NCI-H1092 treated with DMSO at 0.1 percent for 48 hours (cell line): Measurements from ENCODE around the gene HECA.
"Not testable (repeated sequence)": the region's sequence is repeated elsewhere in the genome, so short reads cannot be mapped to it uniquely, and the experiment has no call there.

Experiments
- DNase-seq: peaks from one replicate; lab custom pipeline; 2025; lab: John Stamatoyannopoulos, UW

The HECA gene, protein sequence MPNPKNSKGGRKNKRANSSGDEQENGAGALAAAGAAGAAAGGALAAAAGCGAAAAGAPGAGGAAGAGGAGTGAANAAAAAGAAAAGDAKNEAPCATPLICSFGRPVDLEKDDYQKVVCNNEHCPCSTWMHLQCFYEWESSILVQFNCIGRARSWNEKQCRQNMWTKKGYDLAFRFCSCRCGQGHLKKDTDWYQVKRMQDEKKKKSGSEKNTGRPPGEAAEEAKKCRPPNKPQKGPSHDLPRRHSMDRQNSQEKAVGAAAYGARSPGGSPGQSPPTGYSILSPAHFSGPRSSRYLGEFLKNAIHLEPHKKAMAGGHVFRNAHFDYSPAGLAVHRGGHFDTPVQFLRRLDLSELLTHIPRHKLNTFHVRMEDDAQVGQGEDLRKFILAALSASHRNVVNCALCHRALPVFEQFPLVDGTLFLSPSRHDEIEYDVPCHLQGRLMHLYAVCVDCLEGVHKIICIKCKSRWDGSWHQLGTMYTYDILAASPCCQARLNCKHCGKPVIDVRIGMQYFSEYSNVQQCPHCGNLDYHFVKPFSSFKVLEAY

DNA sequence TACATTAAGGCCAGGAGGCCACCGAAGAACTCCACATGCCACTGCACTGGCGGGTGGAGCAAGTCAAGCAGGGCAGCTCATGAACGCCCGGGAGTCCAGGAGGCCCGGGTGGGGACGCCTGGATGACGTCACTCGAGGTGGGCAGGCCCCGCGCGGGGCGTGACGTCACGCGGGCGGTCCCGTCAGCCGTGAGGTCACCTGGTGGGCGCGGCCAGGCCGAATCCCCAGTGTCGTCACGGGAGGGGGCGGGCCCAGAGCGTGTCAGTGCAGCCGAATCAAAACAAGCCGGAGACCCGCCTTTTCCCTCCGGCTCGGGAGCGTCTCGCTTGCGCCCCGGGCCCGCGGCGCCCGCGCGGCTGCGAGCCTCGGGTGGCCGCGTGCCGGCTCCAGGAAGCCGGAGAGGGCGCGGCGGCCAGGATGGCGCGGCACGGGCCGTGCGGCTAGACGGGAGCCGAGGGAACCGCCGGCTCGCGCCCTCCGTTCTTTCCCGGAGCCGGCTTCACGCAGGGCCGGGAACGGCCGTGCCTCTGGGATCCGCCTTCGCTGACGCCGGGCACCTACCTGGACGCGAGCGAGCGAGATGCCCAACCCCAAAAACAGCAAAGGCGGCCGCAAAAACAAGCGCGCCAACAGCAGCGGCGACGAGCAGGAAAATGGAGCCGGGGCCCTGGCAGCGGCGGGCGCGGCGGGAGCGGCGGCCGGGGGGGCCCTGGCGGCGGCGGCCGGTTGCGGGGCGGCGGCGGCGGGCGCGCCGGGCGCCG lies at the start of gene HECA:
Gene HECA, plus strand, starts transcription at position 264 of the 761 bp plus-strand sequence. Its CDS starts 317 bp downstream, at position 581.
- DNase-seq = peak; percentile 71

GRCh38 chr6:139091826-139092225 lies 43.1 kb upstream of the HECA start:
- DNase-seq = no peak

DNA sequence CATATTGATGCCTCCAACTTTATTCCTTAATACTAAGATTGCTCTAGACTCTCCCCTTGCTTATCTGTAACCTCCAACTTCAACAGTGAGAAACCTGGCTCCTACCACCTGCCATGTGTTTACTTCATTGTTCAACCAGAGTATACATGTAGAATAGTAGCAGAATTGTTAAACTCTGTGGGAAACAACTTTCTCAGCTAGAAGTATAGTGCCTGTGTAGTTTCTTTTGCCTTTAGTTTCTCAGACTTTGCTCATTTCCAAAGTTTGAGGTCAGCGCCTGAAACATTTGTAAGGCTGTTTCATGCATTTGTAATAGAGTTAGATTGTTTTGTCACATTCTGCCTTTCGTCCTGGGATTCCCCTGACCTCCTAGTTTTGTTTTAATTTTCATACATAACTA lies 34.9 kb upstream of the HECA start:
- DNase-seq = no peak

DNA sequence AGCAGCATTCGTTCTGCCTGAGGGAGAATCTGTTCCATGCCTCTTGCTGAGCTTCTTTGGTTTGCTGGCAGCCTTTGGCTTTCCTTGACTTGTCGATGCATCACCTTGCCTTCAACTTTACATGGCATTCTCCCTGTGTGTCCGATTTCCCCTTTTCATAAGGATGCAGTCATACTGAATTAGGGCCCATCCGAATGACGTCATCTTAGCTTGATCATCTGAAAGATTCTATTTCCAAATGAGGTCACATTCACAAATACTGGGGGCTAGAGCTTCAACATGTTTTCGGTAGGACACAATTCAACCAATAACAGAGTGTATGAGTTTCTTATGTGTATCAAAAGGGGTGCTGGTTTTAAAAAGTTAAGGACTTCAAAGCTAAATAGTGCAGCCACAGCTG lies 27.8 kb upstream of the HECA start:
- DNase-seq = no peak

DNA sequence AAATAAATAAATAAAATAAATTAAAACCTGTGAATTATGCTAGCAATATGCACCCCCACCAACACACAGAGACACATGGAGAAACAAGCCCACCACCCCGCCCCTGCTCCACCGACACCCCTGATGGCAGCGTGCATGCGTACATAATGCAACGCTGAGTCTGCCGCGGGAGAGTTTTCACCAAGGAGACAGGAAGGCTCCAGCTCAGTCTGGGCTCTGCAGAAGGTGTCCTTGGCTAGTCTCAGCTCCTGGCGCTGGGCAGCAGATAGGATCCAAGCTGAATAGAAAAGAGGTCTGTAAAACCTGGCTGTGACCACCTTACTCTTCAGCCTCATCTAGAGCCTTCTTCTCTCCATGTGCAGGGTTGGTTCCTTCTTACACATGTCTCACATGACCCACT lies 26.5 kb upstream of the HECA start:
- DNase-seq = no peak

DNA sequence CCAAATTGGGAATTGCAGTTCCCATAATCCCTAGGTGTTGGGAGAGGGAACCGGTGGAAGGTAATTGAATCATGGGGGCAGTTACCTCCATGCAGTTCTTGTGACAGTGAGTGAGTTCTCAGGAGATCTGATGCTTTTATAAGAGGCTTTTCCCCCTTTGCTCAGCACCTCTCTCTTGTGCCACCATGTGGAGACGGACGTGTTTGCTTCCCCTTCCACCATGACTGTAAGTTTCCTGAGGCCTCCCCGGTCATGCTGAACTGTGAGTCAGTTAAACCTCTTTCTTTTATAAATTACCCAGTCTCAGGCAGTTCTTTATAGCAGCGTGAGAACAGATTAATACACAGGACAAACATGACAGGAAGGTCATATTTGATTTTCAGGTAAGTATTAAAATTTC lies 25.3 kb upstream of the HECA start:
- no peak for DNase-seq

DNA sequence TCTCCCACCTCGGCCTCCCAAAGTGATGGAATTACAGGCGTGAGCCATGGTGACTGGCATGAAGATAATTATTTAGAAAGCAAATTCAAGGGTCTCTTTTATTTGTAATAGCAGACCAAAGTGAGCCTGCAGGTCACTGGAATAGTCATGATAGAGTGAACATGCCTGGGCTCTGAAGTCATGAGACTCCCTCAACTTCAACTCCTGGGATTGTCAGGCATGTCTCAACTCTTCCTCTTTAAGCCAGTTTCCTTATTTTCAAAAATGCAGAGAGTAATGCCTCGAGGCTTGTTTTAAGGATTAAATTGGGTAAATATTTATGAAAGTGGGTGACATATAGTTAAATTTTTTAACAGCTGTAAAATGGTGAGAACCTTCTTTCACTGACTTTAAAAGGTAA lies 22.7 kb upstream of the HECA start:
- DNase-seq = no peak

DNA sequence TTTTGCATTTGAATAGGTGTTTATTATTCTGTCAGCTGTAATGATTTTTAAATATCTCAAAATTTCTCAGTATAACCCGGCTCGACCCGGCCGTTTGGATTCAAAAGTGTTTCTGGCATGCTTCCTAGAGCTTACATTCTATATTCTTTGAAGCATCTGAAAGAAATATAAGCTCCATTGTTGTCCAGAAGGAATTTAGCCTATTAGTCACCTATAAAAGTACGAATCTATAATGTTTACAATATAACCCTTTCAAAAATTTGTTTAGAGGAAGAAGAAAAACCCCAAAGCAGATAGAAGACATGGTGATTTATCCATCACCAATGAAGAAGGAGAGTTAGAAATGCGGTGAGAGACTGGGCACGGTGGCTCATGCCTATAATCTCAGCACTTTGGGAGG lies 22.3 kb upstream of the HECA start:
- DNase-seq = no peak

GRCh38 chr6:139114746-139115145 lies 20.1 kb upstream of the HECA start:
- DNase-seq = peak; percentile 35

DNA sequence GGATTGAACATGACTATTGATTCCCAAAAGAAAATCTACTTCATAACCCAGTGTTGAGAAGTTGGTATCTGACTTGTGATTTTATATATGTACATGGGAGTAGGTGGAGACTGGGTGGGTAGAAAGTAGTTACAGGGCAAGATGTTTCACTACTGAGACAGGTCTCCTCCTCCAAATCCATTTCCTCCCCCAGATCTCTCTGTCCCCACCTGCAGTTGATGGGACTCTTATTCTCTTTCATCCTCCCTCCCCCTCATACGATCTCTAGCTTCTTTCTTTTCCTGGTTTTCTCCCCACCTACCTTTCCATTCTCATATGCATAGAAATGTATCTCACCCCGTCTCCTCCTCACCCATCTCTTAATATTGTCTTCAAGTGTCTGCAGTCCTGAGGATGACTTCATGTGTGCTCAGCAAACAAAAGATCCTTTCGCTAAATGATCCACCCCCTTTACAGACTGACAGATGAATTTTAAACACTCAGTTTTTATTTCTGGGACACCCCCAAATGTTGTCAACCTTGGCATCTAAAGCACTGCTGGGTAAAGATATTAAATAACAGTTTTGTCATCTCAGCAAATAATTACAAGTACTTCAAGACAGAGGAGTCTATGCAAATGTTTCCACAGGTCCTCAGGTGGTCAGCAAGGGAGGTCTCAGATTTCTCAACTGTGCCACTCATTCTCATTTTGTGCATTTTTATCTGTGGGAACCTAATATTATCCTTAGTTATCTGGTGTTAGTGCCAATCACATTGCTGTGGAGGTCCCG lies 18.7 kb upstream of the HECA start:
- no peak for DNase-seq

GRCh38 chr6:139117734-139118133 lies 17.1 kb upstream of the HECA start:
- no peak for DNase-seq

DNA sequence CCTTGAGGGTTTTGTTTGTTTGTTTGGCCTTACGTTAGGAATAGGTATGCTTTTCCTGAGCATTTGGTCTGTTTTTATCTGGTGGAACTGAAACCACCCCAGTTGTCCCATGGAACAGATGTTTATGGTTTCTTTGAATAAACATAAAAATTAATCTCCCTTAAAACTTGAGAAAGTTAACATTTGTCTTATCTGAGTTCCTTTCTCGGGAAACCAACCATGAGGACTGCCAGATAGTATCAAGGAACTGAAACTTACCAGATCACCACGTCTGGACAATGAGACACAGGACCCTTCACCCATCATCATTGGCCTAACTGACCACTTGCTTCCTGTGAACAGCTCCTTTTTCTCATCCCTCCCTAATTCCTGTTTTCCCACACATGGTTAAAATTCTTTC lies 15.3 kb upstream of the HECA start:
- DNase-seq = no peak

DNA sequence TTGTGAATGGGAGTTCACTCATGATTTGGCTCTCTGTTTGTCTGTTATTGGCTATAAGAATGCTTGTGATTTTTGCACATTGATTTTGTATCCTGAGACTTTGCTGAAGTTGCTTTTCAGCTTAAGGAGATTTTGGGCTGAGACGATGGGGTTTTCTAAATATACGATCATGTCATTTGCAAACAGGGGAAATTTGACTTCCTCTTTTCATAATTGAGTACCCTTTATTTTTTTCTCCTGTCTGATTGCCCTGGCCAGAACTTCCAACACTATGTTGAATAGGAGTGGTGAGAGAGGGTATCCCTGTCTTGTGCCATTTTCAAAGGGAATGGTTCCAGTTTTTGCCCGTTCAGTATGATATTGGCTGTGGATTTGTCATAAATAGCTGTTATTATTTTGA lies 12.1 kb upstream of the HECA start:
- not testable (repeated sequence) for DNase-seq

- DNase-seq = no peak
Observed at GRCh38 chr6:139124887-139125672, 9.8 kb upstream of the HECA start.

GRCh38 chr6:139126255-139126654 lies 8.6 kb upstream of the HECA start:
- DNase-seq = no peak

- no peak for DNase-seq
Observed at GRCh38 chr6:139126931-139127330, 7.9 kb upstream of the HECA start.

GRCh38 chr6:139129284-139129683 lies 5.6 kb upstream of the HECA start:
- DNase-seq = no peak

DNA sequence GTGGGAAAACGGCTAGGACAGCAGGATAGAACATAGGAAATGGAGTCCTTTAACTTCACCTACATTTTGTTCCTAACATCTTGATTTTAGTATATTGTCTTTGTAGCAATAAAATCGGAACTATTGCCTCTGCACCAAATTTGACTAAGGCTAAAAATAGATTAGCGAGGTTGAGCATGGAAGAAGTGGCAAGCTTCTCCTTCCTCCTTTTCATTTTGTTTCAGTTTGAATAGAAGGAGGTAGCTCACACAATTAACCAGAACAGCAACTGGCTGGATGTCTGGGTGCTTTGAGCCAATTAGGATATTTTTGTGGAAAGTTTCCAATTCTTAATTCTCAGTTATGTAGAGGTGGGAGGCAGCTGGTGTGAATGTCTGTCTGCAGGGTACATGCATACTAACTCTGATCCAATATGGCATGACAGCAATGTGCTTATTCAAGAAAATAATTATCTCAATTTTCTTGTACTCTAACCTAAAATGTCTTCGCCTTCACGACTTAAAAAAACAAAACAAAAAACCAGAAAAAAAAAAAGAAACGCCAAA lies 3.1 kb upstream of the HECA start:
- DNase-seq = no peak

DNA sequence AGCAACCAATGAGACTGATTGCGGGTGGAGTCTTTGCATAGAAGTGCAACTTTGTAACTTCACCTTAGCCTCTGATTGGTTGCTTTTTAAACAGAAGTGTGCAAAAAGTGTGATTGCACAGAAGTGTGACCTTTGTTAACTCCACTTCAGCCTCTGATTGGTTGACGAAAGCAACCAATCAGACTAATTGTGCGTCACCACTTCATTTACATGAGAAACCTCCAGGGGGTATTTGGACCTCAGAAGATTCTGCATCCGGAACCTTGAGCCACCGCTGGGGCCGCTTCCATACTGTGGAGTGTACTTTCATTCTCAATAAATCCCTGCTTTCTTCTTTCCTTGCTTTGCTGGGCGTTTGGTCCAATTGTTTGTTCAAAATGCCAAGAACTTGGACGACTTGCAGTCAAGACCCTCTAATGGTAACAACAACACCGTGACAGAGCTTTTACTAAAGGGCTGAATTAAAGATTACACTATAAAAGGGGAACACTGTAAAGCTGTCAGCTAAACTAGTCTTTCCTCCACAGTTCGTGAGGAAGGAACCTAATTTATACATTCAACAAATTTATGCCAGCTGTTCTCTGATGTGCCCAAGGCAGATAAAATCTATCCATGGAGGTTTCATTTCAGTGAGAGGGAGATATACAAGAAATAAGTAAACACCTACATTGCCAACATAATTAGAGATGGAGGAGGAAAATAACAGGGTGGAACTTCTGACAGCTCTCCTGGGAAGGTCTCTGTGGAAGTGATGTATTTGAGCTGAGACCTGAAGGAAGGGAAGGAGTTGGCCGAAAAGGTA lies 1.4 kb upstream of the HECA start:
- no peak for DNase-seq

DNA sequence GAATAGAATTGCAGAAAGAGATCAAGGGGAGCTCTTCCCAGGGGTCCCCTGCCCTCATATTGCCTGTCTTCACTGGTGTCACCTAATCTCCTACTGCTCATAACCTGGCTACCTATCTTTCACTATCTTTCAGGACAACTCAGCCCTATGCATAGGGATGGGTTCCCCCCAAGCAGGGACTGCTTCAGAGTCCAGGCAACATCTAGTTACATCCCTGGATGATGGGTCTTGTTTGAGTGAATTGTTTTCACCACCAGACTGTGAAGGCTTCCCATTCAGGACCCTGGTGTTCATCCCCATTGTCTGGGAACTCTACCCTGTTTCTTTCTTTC lies 850 bp upstream of the HECA start:
- DNase-seq = no peak
